HG02798 (cell line): Measurements from ENCODE around the gene TBX5.

ENCODE experiments used
- ATAC-seq: cut with Tn5 transposase; IDR thresholded peaks from one replicate; pipeline ENCODE4 v1.9.1; 2021; ENCODE audit warnings: mild to moderate bottlenecking; ENCODE audit not compliant: unreplicated experiment, poor library complexity

The TBX5 gene

GRCh38 chr12:114405519-114406271, at the start of gene TBX5:
Gene TBX5 (minus strand): TSS chr12:114406144. CDS start chr12:114403898, 2,246 bp downstream.
- no peak for ATAC-seq

- ATAC-seq: no peak
Measured at GRCh38 chr12:114451657-114452056, 45.7 kb upstream of the TBX5 start.

- ATAC-seq: no peak
Measured at GRCh38 chr12:114450515-114451300, 44.8 kb upstream of the TBX5 start.

- ATAC-seq: no peak
Measured at GRCh38 chr12:114450019-114450418, 44.1 kb upstream of the TBX5 start.

- ATAC-seq: no peak
Measured at GRCh38 chr12:114448618-114448933, 42.6 kb upstream of the TBX5 start.

GRCh38 chr12:114447799-114448617, 42.1 kb upstream of the TBX5 start:
- ATAC-seq: no peak

GRCh38 chr12:114447274-114447716, 41.4 kb upstream of the TBX5 start:
- no peak for ATAC-seq

- no peak for ATAC-seq
Measured at GRCh38 chr12:114445401-114446323, 39.7 kb upstream of the TBX5 start.

GRCh38 chr12:114444422-114445279, 38.7 kb upstream of the TBX5 start:
- no peak for ATAC-seq

- ATAC-seq: no peak
Measured at GRCh38 chr12:114443607-114444421, 37.9 kb upstream of the TBX5 start.

- ATAC-seq: no peak
Measured at GRCh38 chr12:114442578-114442977, 36.6 kb upstream of the TBX5 start.

GRCh38 chr12:114441545-114441944, 35.6 kb upstream of the TBX5 start:
- ATAC-seq: no peak

GRCh38 chr12:114441039-114441383, 35.1 kb upstream of the TBX5 start:
- no peak for ATAC-seq

GRCh38 chr12:114440270-114441038, 34.5 kb upstream of the TBX5 start:
- ATAC-seq: no peak

GRCh38 chr12:114439817-114440216, 33.9 kb upstream of the TBX5 start:
- no peak for ATAC-seq

- no peak for ATAC-seq
Measured at GRCh38 chr12:114439261-114439683, 33.3 kb upstream of the TBX5 start.

- ATAC-seq: no peak
Measured at GRCh38 chr12:114438635-114439256, 32.8 kb upstream of the TBX5 start.
